ENCODE data around the gene ATP5MC2. TPM values are rescaled to one million over a fixed set of nuclear protein-coding genes. Genes with fewer than 3 reads are reported as not detected.

The ATP5MC2 gene
- total RNA-seq, 4 donors from 2014 or later: 428 to 714 (median 580) TPM

DNA sequence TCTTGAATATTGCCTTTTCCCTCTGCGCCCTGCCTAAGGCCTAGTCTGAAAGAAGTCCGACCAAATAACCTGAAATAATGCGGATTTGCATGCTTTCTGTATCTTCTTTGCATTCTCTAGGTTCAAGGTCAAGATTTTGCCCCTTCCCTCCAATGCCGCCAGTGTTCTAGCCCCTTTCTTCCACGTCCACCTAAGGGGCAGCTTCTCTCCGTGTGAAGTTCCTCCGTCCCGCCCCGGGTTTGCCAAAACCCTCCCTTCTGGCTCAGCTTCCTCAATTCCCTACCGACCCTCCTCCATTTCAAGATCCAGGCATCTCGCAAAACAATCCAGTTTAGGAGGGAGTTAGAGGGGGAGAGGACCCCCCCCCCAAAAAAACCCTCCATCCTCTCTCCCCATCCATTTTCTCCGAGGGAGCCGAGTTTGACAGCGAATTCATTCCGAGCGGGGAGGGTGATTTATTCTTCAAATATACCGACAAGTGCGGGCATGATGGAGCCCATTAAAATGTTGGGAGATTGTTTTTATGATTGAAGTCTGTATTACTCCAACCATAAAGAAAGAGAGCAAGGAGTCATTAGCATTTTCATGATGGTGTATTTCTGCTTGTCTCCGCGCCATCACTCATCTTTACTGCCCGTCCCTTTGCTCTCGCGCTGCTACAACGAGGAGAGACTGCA is 20.9 kb upstream of the ATP5MC2 start:
- intact Hi-C loops (cut with DNase I; ENCODE audit: low total_unique reads): no loop called here
- Histone ChIP-seq H3K9me3 (no peaks in the 10 kb centered on the region), H3K27me3 (peaks cover 32 to 42% (median 35%) of the 10 kb centered on the region in 3 donors), H3K27ac (no peak overlapping the region), H3K36me3 (no peaks in the 10 kb centered on the region), H3K4me1 (peaks cover 0 to 5% of the 10 kb centered on the region in 2 donors), H3K4me3 (peak overlapping the region in 3 of 4 donors; percentile 5 to 32 (median 28))
- no peak for ATAC-seq
- DNase-seq: no peak
- in situ Hi-C loops (cut with MboI; ENCODE audit: low sequenced_read_pairs in 4 of 4): no loop called here
- TF ChIP-seq POLR2A (IDR thresholded peaks at IDR 0.05) (no peak), CTCF (IDR thresholded peaks at IDR 0.05 in 4 of 5, conservative IDR thresholded peaks at IDR 0.05 in 1 of 5) (no peak)

DNA sequence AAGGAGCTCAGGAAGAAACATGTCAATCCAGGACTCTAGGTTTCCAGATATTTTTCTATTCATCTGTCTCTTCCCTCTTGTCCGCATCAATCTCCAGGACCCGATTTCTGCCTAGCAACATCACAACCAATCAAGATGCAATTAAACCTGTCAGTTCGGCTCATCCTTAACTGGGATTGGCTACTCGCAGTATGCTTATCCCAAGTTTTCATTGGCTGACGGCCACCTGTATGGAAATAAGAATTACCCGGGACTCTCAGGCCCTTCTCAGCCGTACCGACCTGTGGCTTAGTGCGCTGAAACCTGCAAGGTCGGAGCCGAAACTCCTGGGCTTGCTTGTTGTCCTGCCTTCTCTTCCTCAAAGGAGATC is 20.4 kb upstream of the ATP5MC2 start:
- peak; percentile 49 to 51 for DNase-seq
- in situ Hi-C loops (cut with MboI; ENCODE audit: low sequenced_read_pairs in 4 of 4): no loop called here
- H3K36me3 ChIP-seq: no peaks in the 10 kb centered on the region

DNA sequence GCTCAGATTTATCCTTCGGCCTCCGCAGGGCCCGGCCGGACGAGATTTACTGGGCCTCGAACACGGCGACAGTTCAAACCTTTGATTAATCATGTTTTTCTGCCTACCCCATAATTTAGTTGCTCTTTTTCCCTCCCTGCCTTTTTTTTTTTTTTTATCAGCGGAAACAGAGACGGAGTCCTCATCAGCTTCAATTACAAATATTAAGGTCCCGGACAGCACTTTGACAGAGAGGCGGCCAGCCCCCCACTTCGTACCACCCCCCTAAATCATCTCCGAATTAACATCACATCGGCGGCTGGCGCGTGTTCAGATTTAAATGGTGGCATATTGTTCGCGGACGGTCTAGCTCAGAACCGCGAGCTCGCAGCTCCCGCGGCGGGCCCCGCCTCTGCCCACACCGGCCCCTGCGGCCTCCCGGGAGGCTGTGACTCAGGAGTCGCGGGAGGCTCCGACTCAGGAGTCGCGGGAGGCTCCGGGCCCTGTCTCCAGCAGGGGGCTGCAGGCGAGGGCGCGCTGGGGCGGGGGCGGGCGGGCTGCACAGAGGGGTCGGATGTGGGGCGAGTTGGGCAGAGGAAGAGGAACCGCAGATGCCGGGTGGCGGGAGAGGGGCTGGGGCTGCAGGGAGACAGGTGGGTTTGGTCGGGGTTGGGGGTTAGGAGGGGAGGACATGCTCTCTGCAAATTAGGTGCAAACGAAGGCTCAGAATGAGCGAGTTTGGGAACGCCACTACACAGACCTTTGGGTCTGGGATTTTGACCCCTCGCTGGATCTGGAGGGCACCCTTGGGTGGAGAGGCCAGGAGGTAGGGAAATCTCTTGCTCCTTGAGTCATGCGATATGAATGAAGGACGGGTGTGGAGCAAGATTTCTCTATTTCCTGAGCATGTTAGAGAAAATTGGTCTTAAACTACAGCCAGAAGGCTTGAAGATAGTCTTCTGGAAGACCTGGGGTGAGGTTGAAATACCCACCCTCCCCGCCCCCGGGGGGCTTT is 19.6 kb upstream of the ATP5MC2 start:
- no peak overlapping the region for H3K27ac ChIP-seq
- peaks cover 32 to 42% (median 35%) of the 10 kb centered on the region in 3 donors for H3K27me3 ChIP-seq
- no peaks in the 10 kb centered on the region for H3K36me3 ChIP-seq
- in situ Hi-C loops (cut with MboI; ENCODE audit: low sequenced_read_pairs in 4 of 4): no loop called here
- DNase-seq: no peak
- ATAC-seq: no peak
- peak overlapping the region in 2 of 4 donors; percentile 32 to 42 for H3K4me3 ChIP-seq
- intact Hi-C loops (cut with DNase I; ENCODE audit: low total_unique reads): no loop called here
- no peaks in the 10 kb centered on the region for H3K9me3 ChIP-seq
- peaks cover 0 to 5% of the 10 kb centered on the region in 2 donors for H3K4me1 ChIP-seq
- TF ChIP-seq POLR2A (IDR thresholded peaks at IDR 0.05) (no peak), CTCF (IDR thresholded peaks at IDR 0.05 in 4 of 5, conservative IDR thresholded peaks at IDR 0.05 in 1 of 5) (no peak)

More for the DNA sequence above, 20.4 kb upstream of the ATP5MC2 start:
- Histone ChIP-seq H3K4me1 (peaks cover 0 to 5% of the 10 kb centered on the region in 2 donors), H3K27me3 (peaks cover 32 to 42% (median 35%) of the 10 kb centered on the region in 3 donors), H3K27ac (no peak overlapping the region), H3K4me3 (peak overlapping the region in 3 of 4 donors; percentile 5 to 32 (median 28)), H3K9me3 (no peaks in the 10 kb centered on the region)
- intact Hi-C loops (cut with DNase I; ENCODE audit: low total_unique reads): no loop called here
- peak; percentile 99 for ATAC-seq
- TF ChIP-seq POLR2A (IDR thresholded peaks at IDR 0.05) (no peak), CTCF (IDR thresholded peaks at IDR 0.05 in 4 of 5, conservative IDR thresholded peaks at IDR 0.05 in 1 of 5) (no peak)

DNA sequence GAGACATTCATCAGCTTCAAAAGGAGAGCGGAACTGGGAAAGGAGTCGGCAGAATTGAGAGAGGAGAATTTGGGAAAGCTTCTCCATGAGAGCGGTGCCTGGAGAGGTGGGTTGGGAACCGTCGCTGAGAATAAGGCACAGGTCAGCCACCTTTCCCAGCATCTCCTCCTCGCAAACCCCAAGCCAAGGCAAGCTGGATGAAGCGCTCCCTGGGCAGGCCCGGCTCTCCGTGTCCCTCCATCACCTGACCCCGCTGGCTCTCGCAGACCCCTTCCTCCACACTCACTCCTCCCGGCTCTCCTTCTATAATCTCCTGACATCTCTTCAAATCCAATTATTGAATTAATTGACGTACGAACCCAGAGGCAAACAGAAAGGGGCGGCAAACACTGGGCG is 18.9 kb upstream of the ATP5MC2 start:
- TF ChIP-seq POLR2A (IDR thresholded peaks at IDR 0.05): no peak
- no peak for TF ChIP-seq CTCF (IDR thresholded peaks at IDR 0.05 in 4 of 5, conservative IDR thresholded peaks at IDR 0.05 in 1 of 5)
- Histone ChIP-seq H3K27ac (no peak overlapping the region), H3K4me1 (peaks cover 0 to 5% of the 10 kb centered on the region in 2 donors), H3K9me3 (no peaks in the 10 kb centered on the region), H3K36me3 (no peaks in the 10 kb centered on the region), H3K4me3 (no peak overlapping the region), H3K27me3 (peaks cover 32 to 40% (median 35%) of the 10 kb centered on the region in 3 donors)
- ATAC-seq: no peak
- DNase-seq: no peak
- in situ Hi-C loops (cut with MboI; ENCODE audit: low sequenced_read_pairs in 4 of 4): no loop called here
- intact Hi-C loops (cut with DNase I; ENCODE audit: low total_unique reads): no loop called here

Data from gastrocnemius medialis (tissue), 4 donors.